ENCODE data around the gene SEC22C. TPM values are rescaled to one million over a fixed set of nuclear protein-coding genes. Genes with fewer than 3 reads are reported as not detected.
"Not testable (repeated sequence)": the region's sequence is repeated elsewhere in the genome, so short reads cannot be mapped to it uniquely, and the experiment has no call there.

SEC22C gene, protein sequence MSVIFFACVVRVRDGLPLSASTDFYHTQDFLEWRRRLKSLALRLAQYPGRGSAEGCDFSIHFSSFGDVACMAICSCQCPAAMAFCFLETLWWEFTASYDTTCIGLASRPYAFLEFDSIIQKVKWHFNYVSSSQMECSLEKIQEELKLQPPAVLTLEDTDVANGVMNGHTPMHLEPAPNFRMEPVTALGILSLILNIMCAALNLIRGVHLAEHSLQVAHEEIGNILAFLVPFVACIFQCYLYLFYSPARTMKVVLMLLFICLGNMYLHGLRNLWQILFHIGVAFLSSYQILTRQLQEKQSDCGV
- 49.7 TPM for polyA plus RNA-seq (ENCODE audit: insufficient read length)
- long read RNA-seq, donor 1, transcript SEC22C-202 (7 exons, 1,608 nt): major isoform, 7 of 118 reads
- long read RNA-seq, donor 1, partial matches to known transcripts: 76 of 118 reads
- long read RNA-seq, donor 1, other reads (novel, unspliced or antisense): 32 of 118 reads
- long read RNA-seq, donor 2, full-length matches to known transcripts: 11 of 70 reads
- long read RNA-seq, donor 2, partial matches to known transcripts: 59 of 70 reads
- long read RNA-seq, donor 2, other reads (novel, unspliced or antisense): 0 of 70 reads
- long read RNA-seq, donor 3, transcript SEC22C-202 (7 exons, 1,608 nt): major isoform, 6 of 72 reads
- long read RNA-seq, donor 3, partial matches to known transcripts: 63 of 72 reads
- long read RNA-seq, donor 3, other reads (novel, unspliced or antisense): 0 of 72 reads
- long read RNA-seq, donor 4, partial matches to known transcripts: 0 of 1 reads
- long read RNA-seq, donor 4, other reads (novel, unspliced or antisense): 0 of 1 reads
- long read RNA-seq, donor 5, transcript SEC22C-202 (7 exons, 1,608 nt): major isoform, 13 of 197 reads
- long read RNA-seq, donor 5, partial matches to known transcripts: 183 of 197 reads
- long read RNA-seq, donor 5, other reads (novel, unspliced or antisense): 0 of 197 reads
- long read RNA-seq, donor 6, full-length matches to known transcripts: 11 of 134 reads
- long read RNA-seq, donor 6, partial matches to known transcripts: 118 of 134 reads
- long read RNA-seq, donor 6, other reads (novel, unspliced or antisense): 5 of 134 reads
- long read RNA-seq, donor 7, transcript SEC22C-202 (7 exons, 1,608 nt): major isoform, 11 of 82 reads
- long read RNA-seq, donor 7, partial matches to known transcripts: 18 of 82 reads
- long read RNA-seq, donor 7, other reads (novel, unspliced or antisense): 51 of 82 reads
- long read RNA-seq, donor 8, partial matches to known transcripts: 18 of 40 reads
- long read RNA-seq, donor 8, other reads (novel, unspliced or antisense): 17 of 40 reads

DNA sequence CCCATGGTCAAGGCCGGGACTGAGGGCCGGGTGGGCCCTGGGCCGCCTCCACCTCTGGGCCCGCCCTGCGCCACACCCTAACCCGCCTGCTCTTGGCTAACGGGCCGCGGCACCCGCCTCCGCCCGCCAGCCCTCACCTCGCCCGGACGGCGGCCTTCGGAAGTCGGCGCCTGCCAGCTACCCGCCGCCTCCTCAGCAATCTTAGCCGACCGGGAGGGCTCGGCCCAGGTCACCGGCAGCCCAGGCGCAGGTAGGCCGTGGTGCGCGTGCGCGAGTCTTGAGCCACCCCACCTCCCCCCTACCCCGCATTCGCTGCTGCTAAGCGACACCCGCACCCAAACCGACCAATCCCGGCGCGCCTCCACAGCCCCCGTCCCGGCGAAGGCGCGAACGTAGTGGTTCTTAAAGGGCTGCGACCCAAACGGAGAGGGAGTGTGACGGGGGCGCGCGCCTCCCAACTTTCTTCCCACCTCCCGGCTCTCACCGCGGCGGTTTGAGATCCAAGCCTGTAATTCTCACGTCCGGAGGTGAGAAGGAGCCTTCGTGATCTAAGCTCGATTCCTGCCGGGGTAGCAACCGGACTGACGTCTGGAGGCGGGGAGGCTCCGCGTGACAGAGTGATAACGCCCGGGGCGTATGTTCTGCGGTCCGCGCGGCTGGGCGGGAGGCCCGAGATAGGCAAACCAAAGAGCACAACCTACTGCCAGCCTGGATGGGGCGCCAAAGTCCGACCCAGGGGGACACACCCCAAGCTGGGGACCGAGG, at the start of gene SEC22C:
Gene SEC22C, minus strand, starts transcription at position 259 of the 765 bp plus-strand sequence. CDS start 12,921 bp downstream, outside the sequence.
- peak; percentile 93 for DNase-seq

DNA sequence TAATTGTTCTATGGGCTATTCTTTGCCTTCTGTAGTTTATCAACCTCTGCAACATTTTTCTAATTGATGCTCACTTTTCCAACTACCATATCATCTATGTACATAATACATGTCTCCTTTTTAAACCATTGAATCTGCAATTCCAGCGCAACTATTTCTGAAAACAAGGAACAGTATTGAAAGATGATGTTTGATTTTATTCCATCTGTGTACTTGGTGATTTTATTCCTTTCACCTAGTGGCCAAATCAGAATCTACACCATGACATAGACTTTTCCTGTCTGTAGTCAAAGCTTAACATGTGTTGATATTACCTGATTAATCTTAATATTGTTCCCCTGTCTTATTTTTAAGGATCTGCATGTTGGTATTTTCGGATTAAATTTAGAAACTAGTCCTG, 31.7 kb upstream of the SEC22C start:
- DNase-seq: no peak

DNA sequence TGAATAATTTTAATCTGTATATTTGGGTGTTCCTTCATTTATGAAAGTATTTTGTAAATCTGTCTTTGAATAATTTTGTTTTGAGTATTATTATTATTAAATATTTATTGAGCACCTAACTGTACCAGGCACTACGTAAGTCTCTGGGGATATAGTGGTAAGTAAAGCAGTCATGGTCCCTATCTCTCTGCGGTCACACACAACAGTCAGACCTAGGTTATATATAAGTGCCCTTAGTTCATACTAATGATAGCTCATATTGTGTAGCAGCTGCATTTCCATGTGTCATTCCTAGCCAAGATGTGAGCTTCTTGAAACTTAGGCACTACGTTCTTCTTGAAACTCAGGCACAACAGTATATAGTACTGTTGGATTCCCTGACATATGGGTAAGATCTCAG, 31.2 kb upstream of the SEC22C start:
- no peak for DNase-seq

DNA sequence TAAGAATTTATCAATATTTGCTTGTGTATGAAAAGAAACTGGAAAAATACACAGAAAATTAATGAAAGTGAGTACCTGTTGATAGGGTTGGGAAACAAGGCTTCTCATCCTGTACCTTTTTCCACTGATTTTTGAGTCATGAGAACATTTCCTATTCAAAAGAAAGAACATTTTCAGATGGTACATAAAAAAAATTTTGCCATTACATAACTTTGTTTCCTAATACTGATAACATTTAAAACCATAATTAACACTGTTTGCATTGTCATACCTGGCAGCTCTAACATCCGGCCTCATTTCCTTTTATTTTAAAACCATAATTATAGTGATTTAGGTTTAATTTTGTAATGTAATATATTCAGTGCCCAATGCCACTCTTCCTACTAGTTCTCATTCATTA, 30.4 kb upstream of the SEC22C start:
- no peak for DNase-seq

DNA sequence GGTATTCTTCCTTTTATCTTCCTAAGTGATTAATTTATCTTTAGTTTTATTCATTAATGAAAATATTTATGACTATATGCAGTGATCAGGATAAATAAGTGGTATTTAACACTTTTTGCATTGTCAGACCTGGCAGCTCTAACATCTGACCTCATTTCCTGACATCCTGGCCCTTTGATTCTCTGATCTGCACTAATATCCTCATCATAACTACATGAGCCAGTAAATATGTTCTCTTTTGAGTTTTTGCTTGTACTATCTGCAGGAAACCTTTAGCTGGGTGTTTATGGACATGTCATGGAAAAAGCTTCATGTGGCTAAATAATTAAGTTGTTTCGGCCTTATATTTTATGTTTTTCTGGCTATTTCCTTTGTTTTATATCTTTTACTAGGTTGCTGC, 29.2 kb upstream of the SEC22C start:
- DNase-seq: no peak

DNA sequence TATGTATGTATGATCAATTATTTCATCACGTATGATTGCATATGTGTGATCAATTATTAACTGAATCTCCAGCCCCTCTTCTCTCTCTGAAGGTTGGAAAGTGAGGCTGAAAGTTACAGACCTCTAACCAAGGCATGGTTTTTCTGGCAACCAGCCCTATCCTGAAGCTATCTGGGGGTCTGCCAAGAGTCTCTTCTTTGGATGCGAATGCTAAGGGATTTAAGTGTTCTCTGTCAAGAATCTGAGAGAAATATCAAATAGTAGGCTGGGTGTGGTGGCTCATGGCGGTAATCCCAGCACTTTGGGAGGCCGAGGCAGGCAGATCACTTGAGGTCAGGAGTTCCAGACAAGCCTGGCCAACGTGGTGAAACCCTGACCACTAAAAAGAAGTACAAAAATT, 26.8 kb upstream of the SEC22C start:
- no peak for DNase-seq

DNA sequence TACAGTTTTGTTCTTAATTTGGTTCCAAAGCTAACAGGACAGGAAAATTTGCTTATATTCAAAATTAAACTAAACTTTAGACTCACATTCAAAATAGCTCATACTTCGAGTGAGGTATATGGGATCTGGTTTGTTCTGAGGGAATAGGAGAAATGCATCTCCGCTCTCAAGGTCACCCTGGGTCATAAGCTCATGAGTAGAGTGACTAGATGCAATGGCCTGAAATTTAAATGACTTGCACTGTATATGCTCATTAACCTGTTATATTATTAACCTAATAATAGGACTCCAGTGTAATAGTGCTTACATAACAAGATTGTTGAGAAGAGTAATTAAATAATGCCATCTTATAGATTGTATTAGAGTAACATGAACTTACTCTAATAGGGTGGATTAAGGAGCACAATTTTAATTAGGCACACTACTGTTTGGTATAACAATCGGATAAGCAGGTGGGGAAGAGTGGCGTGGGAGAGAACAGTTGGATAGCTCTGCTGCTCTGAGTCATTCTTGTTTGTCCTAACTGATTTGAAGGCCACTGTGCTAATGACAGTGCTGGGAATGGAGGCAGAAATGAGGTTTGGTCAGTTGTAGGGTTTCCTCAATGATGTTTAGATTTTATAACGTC, 23.9 kb upstream of the SEC22C start:
- no peak for DNase-seq

DNA sequence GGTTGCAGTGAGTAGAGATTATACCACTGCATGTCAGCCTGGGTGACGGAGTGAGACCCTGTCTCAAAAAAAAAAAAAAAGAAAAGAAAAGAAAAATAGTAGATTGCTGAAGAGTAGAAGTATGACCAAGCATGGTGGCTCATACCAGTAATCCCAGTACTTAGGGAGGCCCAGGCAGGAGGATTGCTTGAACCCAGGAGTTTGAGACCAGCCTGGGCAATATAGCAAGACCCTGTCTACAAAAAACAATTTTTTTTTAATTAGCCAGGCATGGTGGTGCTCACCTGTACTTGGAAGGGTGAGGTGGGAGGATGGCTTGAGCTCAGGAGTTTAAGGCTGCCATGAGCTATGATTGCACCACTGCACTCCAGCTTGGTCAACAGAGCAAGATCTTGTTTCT, 21.2 kb upstream of the SEC22C start:
- DNase-seq: no peak

DNA sequence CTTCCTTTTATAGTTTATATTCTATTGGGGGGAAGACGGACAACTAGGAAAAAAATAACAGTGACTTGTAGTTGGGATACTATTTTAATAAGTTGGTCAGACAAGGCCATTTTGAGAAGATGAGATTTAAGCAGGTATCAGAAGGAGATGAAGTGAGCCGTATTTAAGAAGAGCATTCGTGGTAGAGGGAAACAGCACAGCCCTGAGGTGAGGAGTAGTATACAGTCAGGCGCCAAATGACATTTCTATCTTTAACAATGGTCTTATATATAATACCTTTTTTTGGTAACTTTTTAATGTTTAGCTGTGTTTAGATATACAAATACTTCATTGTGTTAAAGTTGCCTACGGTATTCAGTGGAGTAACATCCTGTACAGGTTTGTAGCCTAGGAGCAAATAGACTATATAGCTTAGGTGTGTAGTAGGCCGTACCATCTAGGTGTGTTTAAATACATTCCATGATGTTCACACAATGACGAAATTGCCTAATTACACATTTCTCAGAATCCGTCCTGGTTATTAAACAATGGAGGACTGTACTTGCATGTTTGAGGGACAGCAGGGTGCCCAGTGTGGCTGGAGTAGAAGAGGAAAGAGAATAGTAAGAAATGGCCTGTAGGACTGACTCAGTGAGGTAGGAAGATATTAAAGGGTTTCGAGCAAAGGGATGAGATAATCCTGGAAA, 20.3 kb upstream of the SEC22C start:
- no peak for DNase-seq

DNA sequence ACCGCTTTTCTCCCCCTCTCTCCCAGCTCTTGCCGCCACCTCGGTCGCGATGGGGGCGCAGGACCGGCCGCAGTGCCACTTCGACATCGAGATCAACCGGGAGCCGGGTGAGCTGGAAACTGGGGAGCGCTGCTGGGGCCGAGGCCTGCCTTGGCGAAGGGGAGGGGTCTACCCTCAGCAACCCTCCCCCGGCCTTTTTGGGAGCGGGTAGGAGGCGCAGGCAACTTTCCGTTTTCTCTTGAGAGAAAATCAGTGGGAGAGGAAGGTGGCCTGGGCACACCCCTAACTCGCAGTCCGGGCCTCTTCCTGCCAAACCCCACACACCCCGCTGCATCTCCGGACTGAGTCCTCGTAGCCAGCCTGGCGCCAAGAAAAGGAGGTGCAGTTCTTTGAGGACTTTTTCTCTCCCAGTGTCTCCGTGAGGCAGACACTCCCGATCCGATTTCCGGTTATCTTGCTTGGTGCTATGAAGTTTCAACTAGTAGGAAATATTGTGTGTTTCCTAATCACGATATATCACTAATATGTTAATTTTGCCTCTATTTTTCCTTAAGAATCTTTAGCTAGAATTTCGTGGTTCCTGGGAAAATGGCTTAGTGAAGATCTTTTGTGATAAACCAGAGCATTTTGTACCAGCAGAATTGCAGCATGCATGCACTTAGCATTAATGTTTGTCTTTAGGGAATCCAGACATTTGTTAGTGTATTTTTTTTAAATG, 19.4 kb upstream of the SEC22C start:
- peak; percentile 53 for DNase-seq

DNA sequence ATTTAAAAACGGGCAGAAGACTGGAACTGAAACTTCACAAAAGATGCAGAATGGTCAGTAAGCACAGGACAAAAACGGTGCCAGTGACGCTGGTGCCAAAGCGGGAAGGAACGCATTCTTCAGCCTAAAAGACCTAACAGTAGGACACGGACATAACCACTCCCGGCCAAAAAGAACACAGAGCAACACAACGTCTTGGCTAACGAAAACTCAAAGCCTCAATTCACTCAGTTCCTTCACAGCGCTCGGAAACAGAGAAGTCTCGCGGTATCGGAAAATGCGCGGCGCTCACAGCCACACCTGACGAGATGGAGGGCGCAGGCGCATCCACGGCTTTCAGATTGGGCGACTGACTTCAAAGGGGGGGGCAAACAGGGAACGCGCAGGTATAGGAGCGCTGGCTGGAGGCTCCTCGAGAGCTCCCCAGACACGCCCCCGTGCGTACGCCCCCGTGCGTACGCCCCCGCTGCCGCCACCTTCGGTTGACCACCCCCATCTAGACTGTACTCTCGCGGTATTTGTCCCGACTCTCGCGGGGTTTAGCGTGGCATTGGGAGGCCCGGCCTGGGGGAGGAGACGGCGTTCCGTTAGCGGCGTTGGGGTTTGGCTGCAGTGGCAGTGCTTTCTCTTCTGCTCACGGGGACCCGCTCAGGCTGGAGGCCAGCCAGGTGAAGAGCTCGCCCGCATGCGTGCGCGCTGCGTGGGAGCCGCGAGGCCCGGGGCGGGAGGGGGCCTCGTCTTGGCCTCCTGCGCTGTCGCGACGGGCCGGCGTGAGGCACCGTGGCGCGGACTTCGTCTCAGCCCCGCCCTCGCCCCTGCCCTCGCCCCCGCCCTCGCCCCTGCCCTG, 18.6 kb upstream of the SEC22C start, which contains the start of gene NKTR:
Gene NKTR, plus strand, starts transcription at position 576 of the 847 bp plus-strand sequence. CDS start 321 bp downstream, outside the sequence.
- peak; percentile 100 for DNase-seq

DNA sequence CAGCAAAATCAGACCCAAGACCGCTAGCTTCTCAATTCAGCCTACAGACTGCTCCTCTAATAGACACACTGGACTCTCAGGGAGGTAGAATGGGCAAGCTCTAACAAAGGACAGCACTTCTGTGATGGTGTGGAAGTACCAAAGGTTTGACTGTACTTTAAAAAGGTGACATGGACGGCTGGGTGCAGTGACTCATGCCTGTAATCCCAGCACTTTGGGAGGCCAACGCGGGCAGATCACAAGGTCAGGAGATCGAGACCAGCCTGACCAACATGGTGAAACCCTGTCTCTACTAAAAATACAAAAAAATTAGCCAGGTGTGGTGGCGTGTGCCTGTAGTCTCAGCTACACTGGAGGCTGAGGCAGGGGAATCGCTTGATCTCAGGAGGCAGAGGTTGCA, 15.3 kb upstream of the SEC22C start:
- DNase-seq: not testable (repeated sequence)

DNA sequence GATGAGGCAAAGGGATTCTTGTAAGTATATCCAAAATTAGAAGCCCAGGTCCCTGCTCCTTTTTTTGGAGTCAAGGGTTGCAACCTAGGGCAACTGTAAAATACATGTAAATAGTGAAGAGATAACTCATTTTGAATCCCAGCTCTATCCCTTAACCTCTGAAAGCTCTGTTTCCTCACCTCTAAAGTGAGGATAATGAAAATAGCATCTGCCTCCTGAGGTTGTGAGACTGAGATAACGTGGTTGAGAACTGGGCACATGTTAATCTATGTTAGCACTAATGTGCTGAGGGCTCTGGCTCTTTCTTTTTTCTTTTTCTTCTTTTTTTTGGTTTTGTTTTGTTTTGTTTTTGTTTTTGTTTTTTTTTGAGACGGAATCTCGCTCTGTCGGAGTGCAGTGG, 13.9 kb upstream of the SEC22C start:
- DNase-seq: no peak

DNA sequence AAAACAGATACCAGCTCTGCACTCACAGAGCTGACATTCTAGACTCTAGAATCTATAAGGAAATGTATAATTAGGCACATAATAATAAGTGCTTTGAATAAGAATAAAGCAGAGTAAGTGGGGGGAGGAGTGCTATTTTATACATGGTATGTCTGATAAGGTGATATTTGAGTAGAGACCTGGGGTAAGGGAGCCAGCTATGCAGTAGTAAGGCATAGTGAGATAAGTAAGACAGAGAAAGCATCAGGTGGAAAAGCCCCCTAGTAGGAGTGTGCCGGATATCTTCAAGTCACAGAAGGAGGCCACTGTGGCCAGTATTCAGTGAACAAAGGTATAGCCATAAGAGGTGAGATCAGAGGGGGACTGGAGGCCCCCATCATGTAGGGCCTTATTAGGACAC, 11.9 kb upstream of the SEC22C start:
- no peak for DNase-seq

DNA sequence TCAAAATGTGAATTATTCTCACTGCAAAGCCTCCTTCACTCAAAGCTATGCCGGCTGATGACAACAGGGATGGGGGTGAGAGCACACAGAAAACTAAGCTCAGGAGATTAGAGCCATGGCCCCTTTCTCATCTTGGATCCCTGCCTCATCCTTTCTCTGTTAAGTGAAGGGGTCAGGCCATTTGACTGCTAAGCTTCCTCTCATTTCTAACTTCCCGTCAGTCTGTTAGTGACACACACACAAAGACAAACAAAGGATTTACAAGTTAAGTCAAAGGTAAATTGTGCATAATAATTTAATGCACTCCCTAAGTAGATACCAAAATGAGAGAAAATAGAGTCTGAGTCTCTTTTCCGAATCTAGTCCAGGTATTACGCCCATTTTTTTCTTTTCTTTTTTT, 10.0 kb upstream of the SEC22C start:
- no peak for DNase-seq

DNA sequence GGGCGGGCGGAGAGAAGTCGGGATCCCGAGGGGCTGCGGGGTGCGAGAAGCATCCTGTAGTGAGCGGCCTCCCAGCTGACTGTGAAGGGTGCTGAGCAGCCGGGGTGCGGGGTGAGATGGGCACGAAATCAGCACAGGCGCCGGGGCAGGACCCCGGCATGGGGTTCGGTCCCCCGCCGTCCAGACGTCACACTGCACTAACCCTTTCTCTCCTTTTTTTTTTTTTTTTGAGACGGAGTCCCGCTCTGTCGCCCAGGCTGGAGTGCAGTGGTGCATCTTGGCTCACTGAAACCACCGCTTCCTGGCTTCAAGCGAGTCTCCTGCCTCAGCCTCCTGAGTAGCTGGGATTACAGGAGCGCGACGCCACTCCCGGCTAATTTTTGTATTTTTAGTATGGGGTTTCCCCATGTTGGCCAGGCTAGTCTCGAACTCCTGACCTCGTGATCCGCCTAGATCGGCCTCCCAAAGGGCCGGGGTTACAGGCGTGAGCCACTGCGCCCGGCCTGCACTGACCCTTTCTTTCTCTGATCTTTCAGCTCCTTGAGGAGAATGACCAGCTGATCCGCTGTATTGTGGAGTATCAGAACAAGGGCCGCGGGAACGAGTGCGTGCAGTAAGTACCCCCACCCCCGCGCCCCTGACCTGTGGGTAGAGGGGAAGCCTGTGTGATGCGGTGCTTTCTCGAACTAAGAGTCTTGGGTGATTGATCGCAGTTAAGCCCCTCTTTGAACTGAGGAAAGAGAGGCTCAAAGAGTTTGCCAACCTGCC, 9.4 kb upstream of the SEC22C start:
- DNase-seq: no peak

DNA sequence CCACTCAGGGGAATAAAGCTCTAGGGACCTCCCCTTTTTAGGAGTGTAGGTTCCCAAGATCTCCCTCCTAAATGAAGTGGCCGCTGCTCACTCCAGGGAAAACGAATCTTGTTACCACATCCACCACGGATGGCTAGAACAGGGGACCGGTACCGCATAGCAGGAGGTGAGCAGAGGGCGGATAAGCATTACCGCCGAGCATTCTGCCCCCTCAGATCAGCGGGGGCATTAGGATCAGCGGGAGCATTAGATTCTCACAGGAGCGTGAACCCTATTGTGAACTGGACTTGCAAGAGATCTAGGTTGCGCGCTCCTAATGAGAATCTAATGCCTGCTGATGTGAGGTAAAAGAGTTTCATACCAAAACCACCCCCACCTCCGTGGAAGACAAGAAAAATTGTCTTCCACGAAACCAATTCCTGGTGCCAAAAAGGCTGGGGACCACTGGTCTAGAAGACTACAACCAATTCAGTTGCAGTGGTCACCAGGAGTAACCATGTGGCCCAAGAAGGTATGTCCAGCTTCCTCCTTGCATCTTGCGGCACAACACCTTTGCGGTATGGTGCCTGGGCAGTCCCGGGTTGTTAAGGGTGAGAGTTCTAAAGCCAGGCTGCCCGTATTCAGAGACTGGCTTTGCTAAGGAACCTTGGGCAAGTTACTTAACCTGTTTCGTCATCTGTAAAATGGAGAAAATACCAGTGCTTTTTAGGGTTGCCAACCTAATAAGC, 7.8 kb upstream of the SEC22C start:
- DNase-seq: no peak

All from left kidney (tissue), 8 donors.